ENCODE data around the gene LLGL1. TPM values are rescaled to one million over a fixed set of nuclear protein-coding genes. Genes with fewer than 3 reads are reported as not detected.

The LLGL1 gene
- total RNA-seq, 1 experiment from 2014 or later = 65.0 TPM

DNA sequence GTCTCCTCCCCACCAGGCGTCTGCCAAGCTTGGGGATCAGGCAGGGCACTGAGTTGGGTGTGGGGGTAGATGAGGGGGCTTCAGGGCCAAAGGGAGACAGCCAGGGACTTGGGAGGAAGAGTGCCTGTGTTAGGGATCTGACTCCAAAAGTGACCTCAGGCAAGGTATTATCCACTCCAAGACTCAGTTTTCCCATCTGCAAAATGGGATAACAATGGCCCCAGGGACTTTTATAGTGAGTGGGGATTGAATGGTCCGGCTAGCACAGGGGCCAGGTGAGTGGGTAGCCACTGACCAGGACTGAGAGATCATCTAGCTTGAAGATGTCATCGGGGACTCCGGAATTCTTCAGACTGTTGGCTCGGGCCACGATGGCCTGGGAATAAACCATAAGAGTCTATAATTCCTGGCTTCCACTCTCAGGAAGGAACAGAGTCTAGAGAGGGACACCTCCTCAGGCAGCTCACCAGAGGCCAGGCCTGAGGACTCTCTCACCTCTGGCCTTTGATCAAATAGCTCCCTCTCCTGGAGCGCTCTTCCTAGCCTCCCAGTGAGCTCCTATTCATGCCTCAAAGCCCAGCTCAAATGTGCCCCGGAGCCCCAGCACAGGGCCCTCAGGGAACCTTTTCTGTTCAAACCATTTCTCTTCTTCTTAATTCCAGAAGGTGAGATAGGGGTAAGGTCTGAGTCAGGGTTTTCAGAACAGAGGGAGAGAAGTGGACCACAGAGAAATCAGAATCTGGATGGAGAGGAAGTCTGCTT, 29.6 kb downstream of the LLGL1 start:
- Mint-ChIP-seq H3K9me3 (no peaks in the 10 kb centered on the region), H3K36me3 (ENCODE audit: insufficient read depth in 1 of 3, low read depth in 3 of 3) (peaks cover 29 to 66% (median 65%) of the 10 kb centered on the region in 3 experiments; a peak in 6 of 7 replicates), H3K27ac (0 out of 7 replicates have a peak overlapping the region, but pooled peaks of 2 of the 3 experiments have one; percentile 15 to 23), H3K4me1 (peaks cover 22 to 33% of the 10 kb centered on the region in 2 experiments), H3K27me3 (ENCODE audit: low read depth) (no peaks in the 10 kb centered on the region), H3K4me3 (no peak overlapping the region)
- TF ChIP-seq, protein P1, sequence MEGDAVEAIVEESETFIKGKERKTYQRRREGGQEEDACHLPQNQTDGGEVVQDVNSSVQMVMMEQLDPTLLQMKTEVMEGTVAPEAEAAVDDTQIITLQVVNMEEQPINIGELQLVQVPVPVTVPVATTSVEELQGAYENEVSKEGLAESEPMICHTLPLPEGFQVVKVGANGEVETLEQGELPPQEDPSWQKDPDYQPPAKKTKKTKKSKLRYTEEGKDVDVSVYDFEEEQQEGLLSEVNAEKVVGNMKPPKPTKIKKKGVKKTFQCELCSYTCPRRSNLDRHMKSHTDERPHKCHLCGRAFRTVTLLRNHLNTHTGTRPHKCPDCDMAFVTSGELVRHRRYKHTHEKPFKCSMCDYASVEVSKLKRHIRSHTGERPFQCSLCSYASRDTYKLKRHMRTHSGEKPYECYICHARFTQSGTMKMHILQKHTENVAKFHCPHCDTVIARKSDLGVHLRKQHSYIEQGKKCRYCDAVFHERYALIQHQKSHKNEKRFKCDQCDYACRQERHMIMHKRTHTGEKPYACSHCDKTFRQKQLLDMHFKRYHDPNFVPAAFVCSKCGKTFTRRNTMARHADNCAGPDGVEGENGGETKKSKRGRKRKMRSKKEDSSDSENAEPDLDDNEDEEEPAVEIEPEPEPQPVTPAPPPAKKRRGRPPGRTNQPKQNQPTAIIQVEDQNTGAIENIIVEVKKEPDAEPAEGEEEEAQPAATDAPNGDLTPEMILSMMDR (conservative IDR thresholded peaks at IDR 0.05) = peak; percentile 49
- DNase-seq = no peak
- Histone ChIP-seq H3K79me2 (ENCODE audit: insufficient read depth, low read length) (no peaks in the 10 kb centered on the region; the same call in 1 of the 2 replicates), H3K23ac (ENCODE audit: insufficient read length, low read depth, low read length) (no peak overlapping the region), H3K14ac (ENCODE audit: insufficient read depth, low read length) (no peak overlapping the region), H2AFZ (ENCODE audit: low read length) (no peak overlapping the region), H3K23me2 (ENCODE audit: insufficient read length, low read depth, low read length, poor library complexity, severe bottlenecking) (peaks cover 6% of the 10 kb centered on the region), H2BK20ac (ENCODE audit: low read depth, low read length, poor library complexity, severe bottlenecking) (no peak overlapping the region), H3K56ac (ENCODE audit: insufficient read length, low read depth, low read length) (no peak overlapping the region), H3K27me3 (ENCODE audit: insufficient read depth, low read length) (no peaks in the 10 kb centered on the region), H2AK5ac (ENCODE audit: insufficient read length, low read length) (no peak overlapping the region), H3K4ac (ENCODE audit: low read depth, low read length) (no peak overlapping the region), H2BK5ac (ENCODE audit: insufficient read length, low read length) (no peak overlapping the region), H2BK120ac (ENCODE audit: low read depth, low read length, poor library complexity, severe bottlenecking) (no peak overlapping the region), H3K4me2 (ENCODE audit: insufficient read depth, insufficient read length, low read length) (no peak overlapping the region), H3K9me3 (ENCODE audit: control insufficient read depth, low read depth, low read length) (no peaks in the 10 kb centered on the region), H4K91ac (ENCODE audit: insufficient read length, low read depth, low read length) (no peak overlapping the region), H4K5ac (ENCODE audit: insufficient read length, low read depth, low read length) (no peak overlapping the region), H3T11ph (ENCODE audit: low read length) (no peak overlapping the region), H3K79me1 (ENCODE audit: insufficient read depth, low read depth, low read length, poor library complexity, severe bottlenecking) (no peaks in the 10 kb centered on the region), H4K8ac (replicated peaks; ENCODE audit: insufficient read length, low read depth, low read length) (no peak overlapping the region), H3K27ac (ENCODE audit: insufficient read length, low read depth, low read length) (no peak overlapping the region), H2BK15ac (ENCODE audit: low read depth, low read length) (no peak overlapping the region), H3K18ac (ENCODE audit: insufficient read length, low read depth, low read length) (no peak overlapping the region), H4K20me1 (ENCODE audit: control insufficient read depth, insufficient read depth, insufficient read length) (no peaks in the 10 kb centered on the region), H3K4me1 (ENCODE audit: insufficient read depth, low read length) (no peaks in the 10 kb centered on the region), H3K9ac (ENCODE audit: extremely low read depth, insufficient read length, low read length) (no peak overlapping the region), H2BK12ac (ENCODE audit: insufficient read length, low read depth, low read length) (no peak overlapping the region)
- no CpG with 5 or more reads among the region's 8 CpGs for WGBS (ENCODE audit: extremely low coverage, insufficient read length, low lambda C conversion rate)

Data from H9 (cell line).